ENCODE measurements around the gene TBX10. TPM values are rescaled to one million over a fixed set of nuclear protein-coding genes. Genes with fewer than 3 reads are reported as not detected.

TBX10 gene
- polyA plus RNA-seq, 1 of the 3 experiments (the other 2 are of a cell fraction), result not detected

DNA sequence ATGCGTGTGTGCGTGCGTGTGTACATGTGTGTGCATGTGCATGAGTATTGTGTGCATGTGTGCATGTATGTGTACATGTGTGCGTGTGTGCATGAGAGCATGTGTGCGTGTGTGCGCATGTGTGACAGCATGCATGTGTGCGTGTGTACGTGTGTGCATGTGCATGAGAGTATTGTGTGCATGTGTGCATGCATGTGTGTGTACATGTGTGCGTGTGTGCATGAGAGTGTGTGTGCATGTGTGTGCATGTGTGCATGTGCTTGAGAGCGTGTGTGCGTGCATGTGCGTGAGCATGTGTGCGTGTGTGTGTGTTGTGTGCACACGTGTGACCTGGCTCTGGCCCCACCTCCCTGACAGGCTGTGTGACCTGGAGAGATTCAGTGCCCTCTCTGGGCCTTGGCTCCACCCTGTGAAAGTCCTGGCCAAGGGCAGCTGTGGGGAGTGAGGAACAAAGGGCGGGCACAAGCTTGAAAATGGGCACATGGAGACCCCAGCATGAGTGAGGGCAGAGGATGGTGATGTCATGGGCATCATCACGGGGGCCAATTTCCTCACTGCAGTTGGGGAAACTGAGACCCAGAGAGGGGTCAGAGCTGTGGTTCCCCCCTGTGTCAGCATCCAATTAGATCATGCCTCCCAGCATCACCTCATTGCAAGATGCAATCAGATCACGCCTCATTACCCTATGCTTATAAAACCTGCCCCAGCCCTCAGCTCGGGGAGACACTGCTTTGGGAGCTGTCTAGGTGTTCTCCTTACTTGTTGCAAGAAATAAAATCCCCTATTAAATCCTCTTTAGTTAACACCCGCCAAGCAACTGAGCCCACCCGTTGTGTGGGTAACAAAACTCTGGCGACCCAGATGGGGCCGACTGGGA lies 10.3 kb upstream of the TBX10 start:
- CTCF ChIA-PET, result interaction anchor here (1.2 to 21.6 kb wide), 2 partner anchors 13 to 14 kb away, joined by 3 to 308 read pairs; partner anchors contain the start of genes NUDT8 and TBX10
- Histone ChIP-seq H3F3A (replicated peaks; ENCODE audit: insufficient read depth) (no peaks in the 10 kb centered on the region), H3K27ac (ENCODE audit: low read depth in 2 of 2, low read length in 1 of 2) (no peak overlapping the region), H3K4me3 (ENCODE audit: low read depth in 2 of 2, low read length in 1 of 2) (peak overlapping the region; percentile 33 to 43; a peak in 1 of 4 replicates), H3K79me2 (ENCODE audit: insufficient read depth) (no peaks in the 10 kb centered on the region), H3K9me2 (no peaks in the 10 kb centered on the region), H3K27me3 (ENCODE audit: insufficient read depth) (no peaks in the 10 kb centered on the region), H3K4me1 (ENCODE audit: control insufficient read depth in 1 of 2, insufficient read depth in 2 of 2, low read depth in 1 of 2, low read length in 1 of 2) (no peaks in the 10 kb centered on the region; a peak in 1 of 4 replicates), H3K4me2 (peak overlapping the region; percentile 52; the same call in 1 of the 2 replicates), H3K36me3 (replicated peaks in 1 of 2; ENCODE audit: control insufficient read depth in 1 of 2, insufficient read depth in 2 of 2, low read length in 1 of 2) (no peaks in the 10 kb centered on the region), H4K20me1 (ENCODE audit: insufficient read depth) (no peaks in the 10 kb centered on the region), H3K9ac (no peak overlapping the region), H2AFZ (ENCODE audit: low read depth) (0 out of 2 replicates have a peak overlapping the region, but pooled peaks have one; percentile 31), H3K9me3 (no peaks in the 10 kb centered on the region)
- WGBS (ENCODE audit: low lambda C conversion rate), result 83% methylated on average over 22 of the region's 22 CpGs
- no peak for DNase-seq
- no peak for TF ChIP-seq MEF2A (IDR thresholded peaks at IDR 0.05; ENCODE audit: borderline replicate concordance, low read depth)
- no peak for TF ChIP-seq TCF12 (IDR thresholded peaks at IDR 0.05)
- TF ChIP-seq, protein P1, sequence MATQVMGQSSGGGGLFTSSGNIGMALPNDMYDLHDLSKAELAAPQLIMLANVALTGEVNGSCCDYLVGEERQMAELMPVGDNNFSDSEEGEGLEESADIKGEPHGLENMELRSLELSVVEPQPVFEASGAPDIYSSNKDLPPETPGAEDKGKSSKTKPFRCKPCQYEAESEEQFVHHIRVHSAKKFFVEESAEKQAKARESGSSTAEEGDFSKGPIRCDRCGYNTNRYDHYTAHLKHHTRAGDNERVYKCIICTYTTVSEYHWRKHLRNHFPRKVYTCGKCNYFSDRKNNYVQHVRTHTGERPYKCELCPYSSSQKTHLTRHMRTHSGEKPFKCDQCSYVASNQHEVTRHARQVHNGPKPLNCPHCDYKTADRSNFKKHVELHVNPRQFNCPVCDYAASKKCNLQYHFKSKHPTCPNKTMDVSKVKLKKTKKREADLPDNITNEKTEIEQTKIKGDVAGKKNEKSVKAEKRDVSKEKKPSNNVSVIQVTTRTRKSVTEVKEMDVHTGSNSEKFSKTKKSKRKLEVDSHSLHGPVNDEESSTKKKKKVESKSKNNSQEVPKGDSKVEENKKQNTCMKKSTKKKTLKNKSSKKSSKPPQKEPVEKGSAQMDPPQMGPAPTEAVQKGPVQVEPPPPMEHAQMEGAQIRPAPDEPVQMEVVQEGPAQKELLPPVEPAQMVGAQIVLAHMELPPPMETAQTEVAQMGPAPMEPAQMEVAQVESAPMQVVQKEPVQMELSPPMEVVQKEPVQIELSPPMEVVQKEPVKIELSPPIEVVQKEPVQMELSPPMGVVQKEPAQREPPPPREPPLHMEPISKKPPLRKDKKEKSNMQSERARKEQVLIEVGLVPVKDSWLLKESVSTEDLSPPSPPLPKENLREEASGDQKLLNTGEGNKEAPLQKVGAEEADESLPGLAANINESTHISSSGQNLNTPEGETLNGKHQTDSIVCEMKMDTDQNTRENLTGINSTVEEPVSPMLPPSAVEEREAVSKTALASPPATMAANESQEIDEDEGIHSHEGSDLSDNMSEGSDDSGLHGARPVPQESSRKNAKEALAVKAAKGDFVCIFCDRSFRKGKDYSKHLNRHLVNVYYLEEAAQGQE (IDR thresholded peaks at IDR 0.05; ENCODE audit: low read depth, low read length), result no peak
- no peak for TF ChIP-seq MXI1 (IDR thresholded peaks at IDR 0.05; ENCODE audit: low read depth, low read length)
- TF ChIP-seq FOXM1 (IDR thresholded peaks at IDR 0.05; ENCODE audit: low read depth), result no peak
- TF ChIP-seq, protein P2, sequence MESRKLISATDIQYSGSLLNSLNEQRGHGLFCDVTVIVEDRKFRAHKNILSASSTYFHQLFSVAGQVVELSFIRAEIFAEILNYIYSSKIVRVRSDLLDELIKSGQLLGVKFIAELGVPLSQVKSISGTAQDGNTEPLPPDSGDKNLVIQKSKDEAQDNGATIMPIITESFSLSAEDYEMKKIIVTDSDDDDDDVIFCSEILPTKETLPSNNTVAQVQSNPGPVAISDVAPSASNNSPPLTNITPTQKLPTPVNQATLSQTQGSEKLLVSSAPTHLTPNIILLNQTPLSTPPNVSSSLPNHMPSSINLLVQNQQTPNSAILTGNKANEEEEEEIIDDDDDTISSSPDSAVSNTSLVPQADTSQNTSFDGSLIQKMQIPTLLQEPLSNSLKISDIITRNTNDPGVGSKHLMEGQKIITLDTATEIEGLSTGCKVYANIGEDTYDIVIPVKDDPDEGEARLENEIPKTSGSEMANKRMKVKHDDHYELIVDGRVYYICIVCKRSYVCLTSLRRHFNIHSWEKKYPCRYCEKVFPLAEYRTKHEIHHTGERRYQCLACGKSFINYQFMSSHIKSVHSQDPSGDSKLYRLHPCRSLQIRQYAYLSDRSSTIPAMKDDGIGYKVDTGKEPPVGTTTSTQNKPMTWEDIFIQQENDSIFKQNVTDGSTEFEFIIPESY (IDR thresholded peaks at IDR 0.05; ENCODE audit: borderline replicate concordance, low read depth), result no peak
- no peak for TF ChIP-seq EP300 (IDR thresholded peaks at IDR 0.05; ENCODE audit: borderline replicate concordance in 1 of 2, low read depth in 1 of 2, low read length in 1 of 2)
- TF ChIP-seq NRF1 (IDR thresholded peaks at IDR 0.05; ENCODE audit: low read depth, low read length), result no peak
- no peak for TF ChIP-seq RCOR1 (IDR thresholded peaks at IDR 0.05; ENCODE audit: low read length)
- TF ChIP-seq SMC3 (IDR thresholded peaks at IDR 0.05; ENCODE audit: low read depth, low read length), result no peak
- TF ChIP-seq, protein P3, sequence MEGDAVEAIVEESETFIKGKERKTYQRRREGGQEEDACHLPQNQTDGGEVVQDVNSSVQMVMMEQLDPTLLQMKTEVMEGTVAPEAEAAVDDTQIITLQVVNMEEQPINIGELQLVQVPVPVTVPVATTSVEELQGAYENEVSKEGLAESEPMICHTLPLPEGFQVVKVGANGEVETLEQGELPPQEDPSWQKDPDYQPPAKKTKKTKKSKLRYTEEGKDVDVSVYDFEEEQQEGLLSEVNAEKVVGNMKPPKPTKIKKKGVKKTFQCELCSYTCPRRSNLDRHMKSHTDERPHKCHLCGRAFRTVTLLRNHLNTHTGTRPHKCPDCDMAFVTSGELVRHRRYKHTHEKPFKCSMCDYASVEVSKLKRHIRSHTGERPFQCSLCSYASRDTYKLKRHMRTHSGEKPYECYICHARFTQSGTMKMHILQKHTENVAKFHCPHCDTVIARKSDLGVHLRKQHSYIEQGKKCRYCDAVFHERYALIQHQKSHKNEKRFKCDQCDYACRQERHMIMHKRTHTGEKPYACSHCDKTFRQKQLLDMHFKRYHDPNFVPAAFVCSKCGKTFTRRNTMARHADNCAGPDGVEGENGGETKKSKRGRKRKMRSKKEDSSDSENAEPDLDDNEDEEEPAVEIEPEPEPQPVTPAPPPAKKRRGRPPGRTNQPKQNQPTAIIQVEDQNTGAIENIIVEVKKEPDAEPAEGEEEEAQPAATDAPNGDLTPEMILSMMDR (IDR thresholded peaks at IDR 0.05), result no peak
- TF ChIP-seq, protein P4, sequence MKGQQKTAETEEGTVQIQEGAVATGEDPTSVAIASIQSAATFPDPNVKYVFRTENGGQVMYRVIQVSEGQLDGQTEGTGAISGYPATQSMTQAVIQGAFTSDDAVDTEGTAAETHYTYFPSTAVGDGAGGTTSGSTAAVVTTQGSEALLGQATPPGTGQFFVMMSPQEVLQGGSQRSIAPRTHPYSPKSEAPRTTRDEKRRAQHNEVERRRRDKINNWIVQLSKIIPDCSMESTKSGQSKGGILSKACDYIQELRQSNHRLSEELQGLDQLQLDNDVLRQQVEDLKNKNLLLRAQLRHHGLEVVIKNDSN (IDR thresholded peaks at IDR 0.05; ENCODE audit: borderline replicate concordance, low read depth), result no peak
- no peak for TF ChIP-seq ELF1 (IDR thresholded peaks at IDR 0.05)
- no peak for TF ChIP-seq RAD21 (IDR thresholded peaks at IDR 0.05; ENCODE audit: low read length)
- no peak for TF ChIP-seq TEAD4 (IDR thresholded peaks at IDR 0.05; ENCODE audit: borderline replicate concordance, insufficient read depth)
- TF ChIP-seq, protein P5, sequence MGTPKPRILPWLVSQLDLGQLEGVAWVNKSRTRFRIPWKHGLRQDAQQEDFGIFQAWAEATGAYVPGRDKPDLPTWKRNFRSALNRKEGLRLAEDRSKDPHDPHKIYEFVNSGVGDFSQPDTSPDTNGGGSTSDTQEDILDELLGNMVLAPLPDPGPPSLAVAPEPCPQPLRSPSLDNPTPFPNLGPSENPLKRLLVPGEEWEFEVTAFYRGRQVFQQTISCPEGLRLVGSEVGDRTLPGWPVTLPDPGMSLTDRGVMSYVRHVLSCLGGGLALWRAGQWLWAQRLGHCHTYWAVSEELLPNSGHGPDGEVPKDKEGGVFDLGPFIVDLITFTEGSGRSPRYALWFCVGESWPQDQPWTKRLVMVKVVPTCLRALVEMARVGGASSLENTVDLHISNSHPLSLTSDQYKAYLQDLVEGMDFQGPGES (IDR thresholded peaks at IDR 0.05; ENCODE audit: low read depth, low read length), result no peak
- POLR2A ChIA-PET, result no interaction called here
